NCI-H146 (cell line): ENCODE data around the gene INPP5E.

ENCODE experiments used
- DNase-seq: peaks from one replicate; lab custom pipeline; 2025; lab: John Stamatoyannopoulos, UW

Gene INPP5E

DNA sequence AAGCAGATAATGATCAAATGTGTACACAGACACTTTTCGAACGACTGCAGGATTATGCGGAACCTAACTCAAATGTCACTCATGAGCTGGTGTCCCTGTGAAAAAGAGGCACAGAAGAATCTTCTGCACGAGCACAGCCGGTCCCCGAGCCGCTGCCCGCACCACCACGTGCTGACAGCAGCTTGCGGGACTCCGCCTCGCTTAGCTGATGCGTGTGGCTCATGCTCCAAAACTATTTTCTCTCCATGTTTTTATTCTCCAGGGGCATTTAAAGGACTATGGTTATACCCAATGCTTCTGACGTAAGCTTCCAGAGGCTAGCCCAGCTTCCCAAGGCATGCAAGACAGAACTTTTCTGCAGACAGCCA lies 33.7 kb upstream of the INPP5E start:
- no peak for DNase-seq

DNA sequence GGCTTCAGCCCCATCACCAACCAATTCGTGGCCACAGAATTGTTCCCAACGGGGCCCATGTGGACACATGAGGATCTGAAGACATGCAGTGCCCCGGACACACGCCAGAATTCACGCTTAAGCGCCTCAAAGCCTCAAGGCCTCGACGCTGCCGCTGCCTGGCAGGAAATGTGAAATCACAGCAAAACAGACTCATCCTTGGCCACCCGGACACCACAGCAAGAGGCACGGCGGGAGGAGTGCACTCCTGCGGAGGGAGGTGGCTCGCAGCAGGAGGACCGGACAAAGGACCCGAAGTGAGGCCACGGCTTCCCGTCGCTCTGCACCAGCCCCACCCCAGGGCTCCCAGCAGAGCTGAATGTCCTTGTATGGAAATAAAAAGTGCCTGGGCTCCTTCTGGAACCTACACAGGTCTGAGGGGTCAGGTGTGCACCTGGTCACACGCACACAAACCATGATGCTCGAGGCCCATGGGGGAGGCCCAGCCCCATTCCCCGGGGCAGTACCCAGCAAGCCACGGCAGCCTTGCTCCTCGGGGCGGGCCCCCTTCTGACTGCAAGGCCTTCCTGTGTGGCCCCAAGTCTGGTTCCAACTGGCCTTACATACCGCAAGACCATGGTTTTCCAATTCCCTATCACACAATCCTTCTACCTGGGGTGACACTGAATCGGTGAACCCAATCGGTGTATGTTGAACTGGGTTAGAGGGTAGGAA lies 33.2 kb upstream of the INPP5E start:
- DNase-seq = no peak

- no peak for DNase-seq
These were observed 32.3 kb upstream of the INPP5E start for GRCh38 chr9:136471802-136472487.

- DNase-seq = no peak
These were observed 31.3 kb upstream of the INPP5E start for GRCh38 chr9:136470792-136471469.

- no peak for DNase-seq
These were observed 30.7 kb upstream of the INPP5E start for GRCh38 chr9:136470356-136470755.

DNA sequence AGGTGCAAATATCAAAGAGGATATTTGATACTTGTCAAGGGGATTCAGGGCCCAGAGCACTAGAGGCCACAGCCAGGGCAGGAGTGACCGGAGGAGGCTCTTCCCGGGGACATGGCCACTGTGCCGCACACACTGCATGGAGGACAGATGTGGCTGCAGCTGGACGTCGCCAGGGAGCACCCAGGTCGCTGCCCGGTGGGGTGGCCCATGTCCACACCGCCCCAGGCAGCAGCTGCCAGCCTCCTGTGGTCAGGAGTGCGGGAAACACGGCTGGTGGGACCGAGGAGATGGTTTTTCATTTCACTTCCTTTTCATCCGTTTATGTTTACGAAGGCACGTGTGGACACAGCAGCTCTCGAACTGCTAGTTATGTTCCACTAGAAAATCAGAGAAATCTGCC lies 28.1 kb upstream of the INPP5E start:
- DNase-seq = no peak

DNA sequence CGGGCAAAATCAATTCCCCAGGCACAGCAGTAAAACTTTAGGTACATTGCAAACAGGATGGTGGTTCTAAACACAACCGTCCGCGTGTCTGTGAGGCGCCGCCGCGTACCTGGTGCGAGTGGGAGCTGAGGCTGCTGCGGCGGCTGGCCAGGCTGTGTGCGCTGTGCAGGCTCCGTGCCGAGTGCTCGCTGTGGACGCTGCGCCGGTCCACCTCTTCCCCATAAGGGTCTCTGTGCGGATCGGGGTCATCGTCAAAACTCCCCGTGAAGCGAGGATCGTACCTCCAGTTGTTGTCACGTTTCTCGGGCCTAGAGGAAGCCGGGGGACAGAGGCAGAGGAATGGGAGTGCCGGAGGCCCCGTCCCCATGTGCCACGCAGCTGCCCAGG lies 26.5 kb upstream of the INPP5E start:
- DNase-seq = no peak

DNA sequence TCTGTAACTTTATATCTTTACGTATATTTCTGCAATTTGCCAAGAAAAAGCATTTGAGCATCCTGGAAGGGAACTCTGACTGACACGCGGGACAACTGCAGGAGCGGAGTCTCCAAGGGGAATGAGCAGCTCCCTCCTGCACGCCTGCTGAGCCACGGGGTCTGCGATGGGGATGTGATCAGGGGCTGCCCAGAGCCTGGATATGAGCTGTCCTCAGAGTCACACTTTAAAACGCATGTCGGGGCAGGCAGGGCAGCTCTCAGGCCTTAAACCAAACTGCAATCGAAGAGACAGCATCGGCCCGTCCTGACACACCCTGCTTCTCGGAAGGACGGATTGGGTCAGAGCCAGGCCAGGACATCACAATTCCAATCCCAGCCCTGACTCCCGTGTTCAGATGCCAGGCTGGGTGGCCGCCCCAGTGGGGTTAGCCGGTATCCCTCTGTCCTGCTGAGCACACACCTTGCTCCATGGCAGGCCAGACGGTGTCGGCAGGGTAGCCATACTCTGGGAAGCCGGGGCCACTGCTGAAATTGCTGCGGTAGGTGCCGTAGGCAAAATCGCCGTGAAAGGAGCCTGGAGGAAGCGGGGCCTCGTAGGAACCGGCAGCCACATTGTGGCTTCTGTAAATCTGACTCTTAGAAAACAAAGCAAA lies 26.0 kb upstream of the INPP5E start:
- DNase-seq = no peak

DNA sequence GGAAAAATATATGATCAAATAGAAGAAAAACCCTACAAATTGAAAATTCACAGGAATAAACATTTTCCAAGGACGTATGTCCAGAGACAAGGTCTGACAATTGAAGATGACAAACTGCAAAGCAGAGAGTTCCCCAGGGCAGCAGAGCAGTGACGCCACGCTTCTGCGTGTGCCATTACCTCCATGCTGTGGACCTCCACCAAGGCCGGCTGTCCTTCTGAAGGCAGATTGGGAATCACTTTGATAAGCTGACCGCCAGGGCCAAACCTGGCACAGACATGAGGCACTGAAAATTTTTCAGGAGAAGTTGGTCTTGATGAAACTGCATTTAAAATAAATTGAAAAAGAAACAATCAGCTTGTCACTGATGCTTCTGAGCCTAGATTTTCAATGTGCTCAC lies 24.6 kb upstream of the INPP5E start:
- no peak for DNase-seq

DNA sequence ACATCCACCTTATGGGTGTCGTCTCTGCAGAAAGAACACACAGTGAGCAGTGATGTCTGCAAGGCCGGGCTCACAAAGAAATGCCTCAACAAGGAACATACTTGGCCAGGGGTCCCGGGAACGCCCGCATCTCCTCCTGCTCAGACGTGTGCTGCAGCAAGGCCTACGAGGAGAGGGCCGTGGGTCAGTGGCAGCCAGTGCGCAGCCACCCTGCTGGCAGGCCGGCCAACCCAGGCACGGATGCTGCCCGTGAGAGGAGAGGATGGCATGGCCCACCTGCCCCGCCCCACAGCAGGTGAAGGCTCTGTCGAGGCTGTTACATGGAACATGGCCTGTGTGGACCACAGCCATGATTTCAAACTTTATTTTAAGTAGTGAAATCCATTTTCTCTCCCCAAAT lies 23.9 kb upstream of the INPP5E start:
- DNase-seq = no peak

GRCh38 chr9:136462664-136463063 lies 23.0 kb upstream of the INPP5E start:
- DNase-seq = no peak

- DNase-seq = no peak
These were observed 21.2 kb upstream of the INPP5E start for GRCh38 chr9:136460772-136461325.

- no peak for DNase-seq
These were observed 19.8 kb upstream of the INPP5E start for GRCh38 chr9:136459425-136459824.

DNA sequence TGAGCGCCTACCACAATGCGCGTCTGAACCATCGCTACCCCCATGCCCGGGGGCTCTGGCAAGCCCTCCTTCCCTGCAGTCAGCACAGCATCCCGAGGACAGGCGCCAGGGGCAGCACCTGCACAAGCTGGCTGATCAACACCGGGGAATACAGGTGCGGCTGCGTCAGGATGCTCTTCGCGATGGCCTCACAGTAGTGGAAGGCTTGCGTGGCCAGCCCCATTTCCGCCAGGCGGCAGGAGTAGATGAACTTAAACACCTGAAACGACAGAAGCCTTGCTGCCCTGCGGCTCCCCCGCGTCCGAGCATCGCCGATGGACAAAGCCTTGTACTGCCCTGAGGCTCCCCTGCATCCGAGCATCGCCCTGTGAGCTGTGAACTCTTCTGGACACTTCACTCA lies 17.7 kb upstream of the INPP5E start:
- no peak for DNase-seq

GRCh38 chr9:136456258-136456657 lies 16.6 kb upstream of the INPP5E start:
- no peak for DNase-seq

GRCh38 chr9:136455043-136456002 lies 15.7 kb upstream of the INPP5E start:
- no peak for DNase-seq

DNA sequence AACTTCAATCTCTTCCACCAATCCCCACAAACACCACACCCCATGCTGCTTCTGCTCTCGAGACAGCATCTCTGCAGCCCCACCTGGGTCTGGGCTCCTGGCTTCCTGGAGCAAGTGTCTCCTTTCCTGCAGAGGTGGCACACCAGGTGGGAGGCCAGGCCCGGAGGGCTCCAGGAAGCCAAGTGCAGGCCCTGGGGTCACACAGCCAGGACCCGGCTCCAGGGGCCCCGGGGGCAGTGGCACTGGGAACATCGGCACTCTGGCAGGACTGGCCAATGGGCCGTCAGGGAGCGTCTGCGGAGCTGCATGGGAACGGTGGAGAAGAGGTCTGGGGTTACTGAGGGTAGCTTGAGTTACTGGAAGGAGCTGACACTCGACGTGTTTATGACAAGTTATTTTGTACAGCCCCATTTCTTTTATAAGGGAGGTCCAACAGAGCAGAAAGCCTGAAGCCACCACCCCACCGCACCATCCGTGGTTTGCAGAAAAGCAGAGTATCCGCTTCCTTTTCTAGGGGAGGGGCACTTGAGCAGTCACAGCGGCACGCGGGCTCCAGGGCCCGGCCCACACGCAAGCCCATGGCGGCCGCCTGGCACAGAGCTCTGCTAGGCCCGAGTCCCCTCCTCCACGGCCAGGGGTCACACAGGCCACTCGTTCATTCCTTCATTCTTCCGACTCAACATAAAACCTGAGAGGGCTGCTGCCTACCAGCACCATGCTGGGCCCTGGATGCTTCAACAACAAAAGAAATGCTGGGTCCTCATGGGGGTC lies 14.6 kb upstream of the INPP5E start:
- DNase-seq = no peak

- DNase-seq = no peak
These were observed 13.7 kb upstream of the INPP5E start for GRCh38 chr9:136453326-136453725.

GRCh38 chr9:136451221-136451877 lies 11.7 kb upstream of the INPP5E start:
- no peak for DNase-seq

- DNase-seq = no peak
These were observed 9.0 kb upstream of the INPP5E start for GRCh38 chr9:136448655-136449054.
